ENCODE data around the gene KDM4C.

- TF ChIP-seq CTCF (IDR thresholded peaks at IDR 0.05), result no peak
- TF ChIP-seq POLR2A (IDR thresholded peaks at IDR 0.05), result no peak
These were observed 171.1 kb downstream of the KDM4C start for GRCh38 chr9:6928863-6929262.

Data from heart left ventricle (tissue), 13 donors.